HEK293T (cell line): ENCODE results near the gene TBC1D22A.

Experiments
- CTCF ChIA-PET: fragments of 350-600 bp; formaldehyde crosslinking; extraction: SDS; loops from one replicate; lab custom pipeline; 2021; ENCODE audit warnings: antibody characterized with exemption, inconsistent platforms; lab: Yijun Ruan, JAX
- POLR2A ChIA-PET: fragments of 350-600 bp; formaldehyde crosslinking; extraction: SDS; loops from one replicate; lab custom pipeline; 2020; ENCODE audit warnings: antibody characterized with exemption, inconsistent platforms; lab: Yijun Ruan, JAX
- DNase-seq: peaks from one replicate; pipeline ENCODE4 v3.0.0; 2012; ENCODE audit warnings: mixed read lengths; ENCODE audit errors: extremely low spot score
- ARNT ChIP-seq: fragments of 450-650 bp; IDR thresholded peaks from 2 replicates; pipeline ENCODE4 v1.6.1; 2017; ENCODE audit warnings: mild to moderate bottlenecking
- BHLHE40 ChIP-seq: fragments of 450-650 bp; IDR thresholded peaks from 2 replicates; pipeline ENCODE4 v1.6.1; 2016; ENCODE audit warnings: mild to moderate bottlenecking, moderate library complexity, borderline replicate concordance
- CTBP1 ChIP-seq: fragments of 450-650 bp; IDR thresholded peaks from 2 replicates; pipeline ENCODE4 v1.6.1; 2016; ENCODE audit warnings: borderline replicate concordance
- ELF4 ChIP-seq: fragments of 450-650 bp; IDR thresholded peaks from 2 replicates; pipeline ENCODE4 v1.6.1; 2017; ENCODE audit warnings: antibody characterized with exemption
- FOXA1 ChIP-seq: fragments of 450-650 bp; IDR thresholded peaks from 2 replicates; pipeline ENCODE4 v1.6.1; 2016; ENCODE audit warnings: mild to moderate bottlenecking
- FOXK2 ChIP-seq: fragments of 450-650 bp; IDR thresholded peaks from 2 replicates; pipeline ENCODE4 v1.6.1; 2016; ENCODE audit warnings: mild to moderate bottlenecking
- FOXM1 ChIP-seq: fragments of 450-650 bp; IDR thresholded peaks from 2 replicates; pipeline ENCODE4 v1.6.1; 2017; ENCODE audit warnings: mild to moderate bottlenecking, borderline replicate concordance
- HDGF ChIP-seq: fragments of 450-650 bp; IDR thresholded peaks from 2 replicates; pipeline ENCODE4 v1.6.1; 2017; ENCODE audit warnings: antibody characterized with exemption, borderline replicate concordance
- L3MBTL2 ChIP-seq: fragments of 450-650 bp; conservative IDR thresholded peaks from 2 replicates; pipeline ENCODE4 v1.6.1; 2016; ENCODE audit warnings: mild to moderate bottlenecking
- LEF1 ChIP-seq: fragments of 450-650 bp; IDR thresholded peaks from 2 replicates; pipeline ENCODE4 v1.6.1; 2017; ENCODE audit warnings: mild to moderate bottlenecking, borderline replicate concordance
- NFRKB ChIP-seq: fragments of 450-650 bp; IDR thresholded peaks from 2 replicates; pipeline ENCODE4 v1.6.1; 2016; ENCODE audit warnings: mild to moderate bottlenecking, moderate library complexity
- PKNOX1 ChIP-seq: fragments of 450-650 bp; IDR thresholded peaks from 2 replicates; pipeline ENCODE4 v1.6.1; 2016
- SP1 ChIP-seq: fragments of 450-650 bp; IDR thresholded peaks from 2 replicates; pipeline ENCODE4 v1.6.1; 2017
- SUZ12 ChIP-seq: fragments of 450-650 bp; IDR thresholded peaks from 2 replicates; pipeline ENCODE4 v1.6.1; 2016; ENCODE audit warnings: mild to moderate bottlenecking
- TARDBP ChIP-seq: fragments of 450-650 bp; IDR thresholded peaks from 2 replicates; pipeline ENCODE4 v1.6.1; 2016
- ZNF384 ChIP-seq: fragments of 450-650 bp; IDR thresholded peaks from 2 replicates; pipeline ENCODE4 v1.6.1; 2016

The TBC1D22A gene

DNA sequence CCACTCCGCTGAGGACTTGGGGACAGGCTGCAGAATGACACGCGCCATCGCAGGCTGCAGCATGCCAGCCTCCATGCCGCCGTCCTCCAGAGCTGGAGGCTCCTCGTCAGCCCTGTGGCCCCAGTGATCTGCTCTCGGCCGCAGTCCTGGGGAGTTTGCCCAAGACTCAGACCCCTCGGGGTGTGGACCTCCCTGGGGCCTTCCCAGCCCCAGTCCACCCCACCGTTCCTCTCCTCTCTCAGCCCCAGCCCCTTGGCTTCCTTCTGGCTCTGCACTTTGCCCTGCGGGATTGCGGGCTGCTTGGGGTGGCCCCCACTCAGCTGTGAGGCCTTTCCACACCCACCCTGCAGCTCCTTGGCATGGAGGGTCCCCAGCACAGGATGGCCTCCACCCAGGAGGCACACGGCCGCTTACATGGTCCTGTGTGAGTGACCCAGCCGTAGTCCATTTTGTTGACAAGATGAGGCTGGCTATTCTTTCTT is 414.9 kb downstream of the TBC1D22A start:
- ChIA-PET POLR2A (no interaction called here), CTCF (interaction anchor here (0.7 kb wide), 1 partner anchor 769 kb away, joined by 3 read pairs; no protein-coding TSS in a partner anchor)
- no peak for TF ChIP-seq BHLHE40
- no peak for TF ChIP-seq FOXA1
- no peak for TF ChIP-seq HDGF
- no peak for TF ChIP-seq LEF1
- TF ChIP-seq ZNF384: no peak
- TF ChIP-seq L3MBTL2: no peak
- no peak for TF ChIP-seq CTBP1
- TF ChIP-seq SP1: no peak
- TF ChIP-seq NFRKB: no peak
- no peak for TF ChIP-seq ELF4
- TF ChIP-seq SUZ12: no peak
- TF ChIP-seq PKNOX1: no peak
- TF ChIP-seq TARDBP: no peak
- no peak for TF ChIP-seq ARNT
- no peak for TF ChIP-seq FOXK2
- no peak for TF ChIP-seq FOXM1
- DNase-seq: no peak

GRCh38 chr22:47178339-47178738 is 415.9 kb downstream of the TBC1D22A start:
- ChIA-PET CTCF (no interaction called here), POLR2A (no interaction called here)
- DNase-seq: no peak
- TF ChIP-seq CTBP1 (no peak), ARNT (no peak), LEF1 (no peak), TARDBP (no peak), PKNOX1 (no peak)

DNA sequence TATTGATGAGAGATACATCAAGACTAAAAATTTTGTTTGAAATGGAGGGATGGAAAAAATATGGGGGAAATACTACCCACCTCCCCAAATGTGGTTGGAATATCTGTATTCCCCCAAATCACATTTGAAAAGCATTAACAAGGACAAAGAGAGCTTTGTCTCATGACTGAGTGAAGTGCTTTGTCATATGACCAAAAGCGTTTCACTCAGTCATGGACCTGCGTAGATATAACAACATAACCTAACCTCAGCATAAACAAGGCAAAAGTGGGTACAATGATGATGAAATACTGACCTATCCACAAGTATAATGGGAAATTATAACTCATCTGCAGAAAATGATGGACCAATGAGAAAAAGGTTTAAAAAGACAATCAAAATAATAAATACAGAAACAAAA is 418.3 kb downstream of the TBC1D22A start:
- TF ChIP-seq BHLHE40: no peak
- CTCF ChIA-PET: no interaction called here
- DNase-seq: no peak
- POLR2A ChIA-PET: no interaction called here

GRCh38 chr22:47187176-47187957 is 424.9 kb downstream of the TBC1D22A start:
- TF ChIP-seq BHLHE40 (no peak), CTBP1 (no peak), TARDBP (no peak), LEF1 (no peak), ARNT (no peak), FOXK2 (no peak), ZNF384 (no peak)
- CTCF ChIA-PET: no interaction called here
- POLR2A ChIA-PET: interaction anchor here (0.6 kb wide), 1 partner anchor 345 kb away, joined by 3 read pairs; no protein-coding TSS in a partner anchor
- no peak for DNase-seq

GRCh38 chr22:47188261-47189055 is 426.0 kb downstream of the TBC1D22A start:
- TF ChIP-seq PKNOX1: no peak
- TF ChIP-seq BHLHE40: no peak
- no peak for TF ChIP-seq ELF4
- no peak for TF ChIP-seq SUZ12
- TF ChIP-seq LEF1: no peak
- no peak for TF ChIP-seq SP1
- no peak for DNase-seq
- ChIA-PET CTCF (no interaction called here), POLR2A (no interaction called here)

GRCh38 chr22:47189056-47189916 is 426.8 kb downstream of the TBC1D22A start:
- CTCF ChIA-PET: no interaction called here
- POLR2A ChIA-PET: no interaction called here
- no peak for TF ChIP-seq L3MBTL2
- TF ChIP-seq ZNF384: no peak
- no peak for TF ChIP-seq TARDBP
- TF ChIP-seq ELF4: no peak
- no peak for TF ChIP-seq FOXA1
- no peak for DNase-seq
